GM19025 (cell line): ENCODE measurements around the gene TMEM259.
A peak's percentile ranks its signal among the peaks of the same experiment; 100 is the strongest.

Experiments used
- ATAC-seq: cut with Tn5 transposase; IDR thresholded peaks from one replicate; pipeline ENCODE4 v1.9.1; 2021; ENCODE audit warnings: mild to moderate bottlenecking, low read depth, moderate library complexity; ENCODE audit not compliant: unreplicated experiment

TMEM259 gene

GRCh38 chr19:990746-991145 is 30.2 kb downstream of the TMEM259 start:
- ATAC-seq, result no peak

GRCh38 chr19:990119-990571 is 30.8 kb downstream of the TMEM259 start:
- ATAC-seq, result no peak

DNA sequence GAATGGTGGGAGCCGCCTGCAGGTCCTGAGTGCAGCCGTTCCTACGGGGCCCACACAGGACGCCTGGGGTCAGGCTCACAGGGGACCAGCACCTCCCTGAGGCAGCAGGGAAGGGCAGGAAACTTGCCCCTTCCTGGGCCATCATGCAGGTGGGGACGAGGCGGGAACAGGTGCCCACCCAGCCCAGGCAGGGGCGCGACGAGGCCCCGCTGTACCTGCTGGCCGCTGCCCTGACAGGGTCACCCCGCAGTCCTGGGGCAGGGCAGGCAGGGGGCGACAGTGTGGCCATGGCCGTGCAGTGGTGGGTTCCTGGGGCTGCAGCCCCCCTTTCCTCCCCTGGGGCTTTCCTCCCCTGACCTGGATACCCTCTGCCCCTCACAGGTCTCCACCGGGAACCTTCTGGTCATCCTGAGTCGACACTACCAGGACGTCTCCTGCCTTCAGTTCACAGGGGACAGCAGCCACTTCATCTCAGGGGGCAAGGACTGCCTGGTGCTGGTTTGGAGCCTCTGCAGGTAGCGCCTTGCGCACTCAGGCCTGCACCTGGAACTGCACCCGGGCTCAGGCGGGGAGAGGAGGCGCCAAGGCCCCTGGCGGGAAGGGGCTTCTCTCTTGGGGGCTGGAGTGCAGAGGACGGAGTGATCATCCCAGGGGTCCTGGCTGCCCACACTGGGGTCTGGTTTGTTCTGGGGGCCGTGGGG is 31.4 kb downstream of the TMEM259 start:
- no peak for ATAC-seq

- no peak for ATAC-seq
Observed at GRCh38 chr19:988510-988909, 32.4 kb downstream of the TMEM259 start.

DNA sequence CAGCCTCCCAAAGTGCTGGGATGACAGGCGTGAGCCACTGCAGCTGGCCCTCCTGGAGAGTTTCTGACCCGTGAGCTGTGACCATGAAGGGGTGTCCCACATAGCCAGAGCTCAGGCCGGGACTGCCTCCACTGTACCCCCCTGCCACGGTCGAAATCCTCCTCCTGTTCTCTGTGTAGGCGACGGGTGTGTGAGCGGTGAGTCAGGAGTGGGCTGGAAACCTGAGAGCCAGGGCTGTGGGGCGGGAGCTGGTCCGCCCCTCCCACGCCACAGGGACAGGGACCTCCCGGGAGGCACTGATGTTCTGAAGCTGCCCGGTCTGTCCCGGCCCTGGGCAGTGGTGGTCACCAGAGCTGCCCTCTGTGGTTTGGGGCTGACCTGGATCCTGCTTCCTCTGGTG is 32.8 kb downstream of the TMEM259 start:
- ATAC-seq, result no peak

- ATAC-seq, result no peak
Observed at GRCh38 chr19:986083-986482, 34.8 kb downstream of the TMEM259 start.

- ATAC-seq, result peak; percentile 79
Observed at GRCh38 chr19:984165-984967, 36.6 kb downstream of the TMEM259 start, which contains the start of gene WDR18. WDR18 (plus strand) TSS chr19:984345; CDS start chr19:984354, 9 bp downstream.

GRCh38 chr19:982567-983170 is 38.3 kb downstream of the TMEM259 start:
- no peak for ATAC-seq

DNA sequence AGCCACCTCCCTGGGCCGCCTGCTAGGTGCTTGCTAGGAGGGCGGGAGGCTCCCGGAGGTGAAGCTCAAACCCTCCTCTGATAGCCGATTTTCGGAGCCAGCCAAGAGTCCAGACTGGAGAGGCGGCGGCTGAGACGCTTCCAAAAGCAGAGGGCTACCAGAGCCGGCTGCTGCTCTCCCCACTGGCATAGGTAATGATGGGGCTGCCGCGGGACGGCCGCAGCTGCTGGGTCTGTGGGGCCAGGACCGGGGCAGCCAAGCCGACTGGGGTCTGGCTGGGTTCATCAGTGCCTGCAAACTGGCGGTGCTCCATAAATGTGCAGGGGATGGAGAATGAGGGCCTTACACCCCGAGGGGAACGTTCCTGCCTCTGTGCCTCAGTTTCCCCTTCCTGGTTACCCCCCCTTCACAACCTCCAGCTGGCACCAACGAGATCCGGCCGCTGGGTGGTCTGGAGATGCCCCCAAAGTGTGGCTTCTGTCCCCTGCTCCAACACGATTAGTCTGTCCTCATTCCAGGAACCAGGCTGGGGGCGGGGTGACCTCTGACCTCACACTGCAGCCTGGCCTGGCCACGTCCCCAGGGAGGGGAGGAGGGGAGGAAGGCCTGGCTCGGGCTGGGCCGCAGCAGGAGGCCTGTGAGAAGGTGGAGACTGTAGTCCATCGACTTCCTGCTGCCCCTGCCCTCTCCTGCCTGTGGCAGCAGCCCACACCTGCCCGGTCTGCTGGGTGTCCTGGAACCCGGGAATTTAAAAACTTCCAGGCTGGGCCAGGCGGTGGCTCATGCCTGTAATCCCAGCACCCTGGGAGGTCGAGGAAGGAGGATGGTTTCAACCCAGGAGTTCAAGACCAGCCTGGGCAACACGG is 40.6 kb downstream of the TMEM259 start:
- ATAC-seq, result no peak

DNA sequence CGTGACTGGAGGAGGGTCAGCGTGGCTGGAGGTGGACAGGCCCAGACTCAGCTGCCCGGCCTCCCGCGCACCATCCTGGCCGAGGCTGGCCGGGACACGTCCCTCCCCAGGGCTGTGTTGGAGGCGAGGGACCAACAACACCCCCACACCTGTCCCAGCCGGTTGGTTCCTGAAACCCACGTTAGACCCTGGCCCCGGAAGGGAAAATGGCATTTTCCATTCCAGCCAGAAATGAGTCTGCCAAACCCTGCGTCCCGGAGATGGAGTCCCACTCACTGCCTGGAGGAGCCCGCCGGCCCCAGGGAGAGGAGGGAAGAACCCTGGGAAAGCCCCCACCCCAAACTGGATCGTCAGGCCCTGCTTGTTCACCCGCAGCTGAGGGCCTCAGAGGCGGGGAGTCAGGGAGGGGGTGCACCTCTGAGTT is 41.6 kb downstream of the TMEM259 start:
- ATAC-seq, result no peak

DNA sequence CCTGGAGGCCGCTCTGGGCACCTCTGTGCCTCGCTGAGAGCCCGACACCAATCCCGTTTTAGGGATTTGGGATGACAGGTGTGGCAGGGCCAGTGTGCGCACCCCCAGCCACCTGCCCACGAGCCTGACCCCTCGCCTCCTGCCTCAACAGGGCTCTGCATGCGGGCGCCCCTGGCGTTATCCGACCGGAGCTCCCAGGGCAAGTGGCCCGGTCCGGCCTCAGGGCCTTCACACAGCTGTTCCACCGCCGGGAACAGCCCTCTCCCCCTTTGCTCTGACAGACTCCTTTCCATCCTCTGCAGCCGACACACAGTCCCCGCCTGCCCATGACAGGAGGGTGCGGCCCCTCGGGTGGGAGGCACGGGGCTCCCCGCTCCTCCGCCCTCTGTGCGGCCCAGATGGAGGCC is 43.9 kb downstream of the TMEM259 start:
- ATAC-seq, result no peak

- no peak for ATAC-seq
Observed at GRCh38 chr19:976476-976875, 44.4 kb downstream of the TMEM259 start.

DNA sequence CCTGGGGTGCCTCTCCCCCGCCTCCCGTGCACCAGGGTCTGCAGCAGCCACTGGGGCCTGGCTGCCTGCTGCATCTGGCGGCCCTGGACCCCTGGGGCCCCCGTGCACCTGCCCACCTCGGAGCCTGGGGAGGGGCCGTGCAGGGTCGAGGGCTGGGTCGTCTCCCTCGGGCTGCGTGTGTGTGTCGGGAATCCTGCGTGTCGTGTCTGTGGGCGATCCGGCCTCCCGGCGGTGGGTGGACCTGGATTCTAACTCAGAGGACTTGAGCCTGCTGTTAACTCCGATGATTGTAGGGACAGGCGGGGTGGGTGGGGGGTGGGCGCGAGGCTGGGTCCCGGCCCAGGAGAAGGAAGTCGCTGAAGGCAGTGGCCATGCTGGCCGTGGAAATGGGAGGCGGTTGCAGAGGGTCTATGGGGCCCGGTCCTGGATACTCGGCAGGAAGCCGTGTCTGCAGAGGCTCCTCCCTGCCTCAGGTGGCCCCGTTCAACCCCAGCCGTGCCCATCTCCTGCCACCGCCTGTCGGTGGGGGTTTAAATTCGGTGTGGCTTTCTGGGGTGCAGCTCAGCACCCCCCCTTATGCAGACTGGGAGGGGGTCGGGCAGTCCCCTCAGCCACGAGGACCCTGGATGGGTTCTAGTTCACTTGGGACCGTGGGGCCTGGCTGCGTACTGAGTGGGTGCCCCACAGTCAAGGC is 46.2 kb downstream of the TMEM259 start:
- no peak for ATAC-seq

DNA sequence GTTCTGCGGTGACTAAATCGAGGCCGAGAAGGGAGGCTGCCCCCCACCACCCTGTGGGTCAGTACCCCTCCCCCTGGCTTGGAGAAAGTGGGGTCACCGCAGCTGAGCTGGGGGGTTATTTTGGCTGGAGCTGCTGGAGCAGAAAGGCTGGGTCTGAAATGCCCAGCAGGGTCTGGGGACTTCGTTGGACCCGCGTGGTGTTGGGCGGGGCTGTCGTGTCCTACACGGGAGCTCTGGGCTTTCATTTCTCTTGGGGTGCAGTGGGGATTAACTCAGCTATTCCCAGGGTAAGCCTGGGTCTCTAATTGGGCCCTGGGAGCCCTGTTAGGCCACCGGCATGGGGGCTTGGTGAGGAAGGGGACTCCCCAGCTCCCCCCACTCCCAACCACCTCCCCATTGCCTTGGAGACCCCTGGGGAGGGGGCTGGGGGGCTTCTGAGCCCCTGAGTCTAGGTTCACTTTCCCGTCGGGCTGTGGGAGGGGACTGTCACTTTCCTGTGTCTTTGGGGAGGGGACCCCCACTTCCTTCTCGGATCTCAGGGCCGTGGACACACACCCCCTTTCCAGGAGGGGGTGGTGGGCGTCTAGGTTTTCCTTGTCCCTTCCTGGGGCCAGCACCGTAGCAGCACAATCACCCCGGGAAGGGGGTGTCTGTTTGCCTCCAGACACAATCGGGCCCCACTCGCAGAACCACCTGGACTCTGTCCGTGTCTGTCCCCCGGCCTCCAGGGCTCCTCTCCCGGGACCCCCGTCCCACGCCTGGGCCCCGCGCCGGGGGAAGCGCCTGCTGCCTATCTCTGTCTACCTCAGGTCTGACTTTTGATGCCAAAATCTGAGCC is 47.0 kb downstream of the TMEM259 start:
- ATAC-seq, result no peak

GRCh38 chr19:972281-972680 is 48.6 kb downstream of the TMEM259 start:
- ATAC-seq, result no peak

- no peak for ATAC-seq
Observed at GRCh38 chr19:971795-972194, 49.1 kb downstream of the TMEM259 start.

GRCh38 chr19:970695-971094 is 50.2 kb downstream of the TMEM259 start:
- no peak for ATAC-seq

DNA sequence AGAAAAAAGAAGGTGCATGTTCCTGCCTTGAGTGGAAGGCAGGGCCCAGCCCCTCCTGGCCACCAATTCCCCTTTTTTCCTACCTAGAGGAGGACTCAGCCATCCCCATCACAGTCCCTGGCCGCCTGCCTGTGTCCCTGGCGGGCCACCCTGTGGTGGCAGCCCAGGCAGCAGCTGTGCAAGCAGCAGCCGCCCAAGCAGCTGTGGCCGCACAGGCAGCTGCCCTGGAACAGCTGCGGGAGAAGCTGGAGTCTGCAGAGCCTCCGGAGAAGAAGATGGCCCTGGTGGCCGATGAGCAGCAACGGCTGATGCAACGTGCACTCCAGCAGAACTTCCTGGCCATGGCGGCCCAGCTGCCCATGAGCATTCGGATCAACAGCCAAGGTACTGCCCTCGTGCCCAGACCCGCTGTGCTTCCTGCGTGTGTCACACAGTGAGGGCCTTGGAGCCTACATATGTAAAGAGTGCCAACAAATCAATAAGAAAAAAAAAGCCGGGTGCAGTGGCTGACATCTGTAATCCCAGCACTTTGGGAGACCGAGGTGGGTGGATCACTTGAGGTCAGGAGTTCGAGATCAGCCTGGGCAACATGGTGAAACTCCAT is 54.3 kb downstream of the TMEM259 start:
- no peak for ATAC-seq
